ENCODE data around the gene CKLF.
"Not testable (repeated sequence)": the region's sequence is repeated elsewhere in the genome, so short reads cannot be mapped to it uniquely, and the experiment has no call there.

The CKLF gene

DNA sequence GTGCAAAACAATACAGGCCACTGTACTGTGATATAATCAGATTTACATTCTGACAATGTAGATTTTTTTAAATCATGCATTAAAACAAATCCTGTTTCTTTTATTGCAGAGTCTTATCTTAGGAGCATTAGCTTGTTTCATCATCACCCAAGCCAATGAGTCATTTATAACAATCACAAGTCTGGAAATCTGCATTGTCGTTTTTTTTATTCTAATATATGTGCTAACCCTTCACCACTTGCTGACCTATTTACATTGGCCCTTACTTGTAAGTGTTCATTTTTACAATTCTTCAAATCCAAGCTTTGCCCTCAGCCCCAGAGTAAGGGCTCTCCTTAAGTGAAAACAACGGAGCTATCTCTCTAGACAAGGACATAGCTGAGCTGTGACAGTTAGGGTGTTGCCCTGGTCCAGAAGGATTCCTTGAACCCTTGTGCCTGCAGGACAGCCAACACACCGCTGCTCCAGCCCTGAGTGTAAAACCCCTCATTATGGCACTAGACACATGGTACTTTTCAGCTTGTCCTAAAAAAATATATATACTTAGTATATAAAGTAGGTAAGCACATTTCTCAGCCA lies 17.5 kb downstream of the CKLF start:
- DNase-seq, result no peak

DNA sequence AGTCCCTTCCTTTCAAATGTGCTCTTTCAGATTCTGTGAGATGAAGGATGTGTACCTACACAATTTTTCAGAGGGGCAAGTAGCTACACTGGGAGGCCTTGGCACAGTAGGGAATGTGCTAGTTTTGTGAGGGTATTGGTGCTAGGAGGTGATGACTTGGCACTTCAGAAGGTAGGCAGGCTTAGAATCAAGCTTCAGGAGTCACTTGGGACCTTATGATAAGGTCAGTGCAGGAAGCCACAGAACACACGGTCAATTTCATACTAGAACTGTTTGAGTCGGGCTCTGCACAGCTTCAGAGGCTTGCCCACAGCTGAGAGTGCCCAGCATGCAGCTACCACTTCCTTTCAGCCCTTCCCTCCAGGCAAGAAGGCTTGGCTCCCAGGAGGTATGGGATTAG lies 20.0 kb downstream of the CKLF start:
- no peak for DNase-seq

DNA sequence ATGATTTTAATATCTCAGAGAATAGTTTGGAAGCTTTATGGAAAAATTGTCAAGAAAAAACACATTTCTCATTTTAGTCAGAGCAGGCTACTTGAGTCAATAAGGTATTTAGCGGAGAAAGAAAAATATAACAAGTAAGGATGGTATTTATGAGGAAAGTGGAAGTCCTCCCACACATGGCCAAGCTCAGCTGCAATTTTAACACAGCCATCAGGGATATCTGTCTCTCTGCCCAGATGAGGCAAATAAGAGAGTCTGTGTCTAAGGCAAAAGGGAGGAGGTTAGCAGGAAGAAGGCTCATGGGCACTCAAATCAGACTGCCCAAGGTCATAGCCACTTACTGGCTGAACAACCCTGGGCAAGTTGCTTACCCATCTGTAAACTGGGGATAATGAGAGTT lies 21.7 kb downstream of the CKLF start:
- DNase-seq, result no peak

DNA sequence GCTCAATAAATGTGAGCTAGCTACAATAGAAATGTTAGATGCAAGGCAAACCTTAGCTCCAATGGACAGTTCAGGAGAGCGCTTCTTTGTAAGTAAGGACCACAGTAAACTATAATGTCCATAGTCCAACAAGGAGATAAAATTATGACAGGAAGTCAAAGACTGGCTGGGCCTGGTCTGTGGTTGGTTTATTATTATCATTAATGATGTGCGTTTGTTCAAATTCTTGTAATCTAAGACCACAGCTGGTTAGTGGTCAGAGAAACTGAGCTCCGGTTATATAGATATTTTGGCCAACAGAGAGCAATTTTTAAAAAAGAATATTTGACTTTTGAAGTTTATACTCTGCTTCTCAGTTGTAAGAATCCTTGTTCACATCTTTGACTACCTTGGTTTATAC lies 22.2 kb downstream of the CKLF start:
- DNase-seq, result no peak

DNA sequence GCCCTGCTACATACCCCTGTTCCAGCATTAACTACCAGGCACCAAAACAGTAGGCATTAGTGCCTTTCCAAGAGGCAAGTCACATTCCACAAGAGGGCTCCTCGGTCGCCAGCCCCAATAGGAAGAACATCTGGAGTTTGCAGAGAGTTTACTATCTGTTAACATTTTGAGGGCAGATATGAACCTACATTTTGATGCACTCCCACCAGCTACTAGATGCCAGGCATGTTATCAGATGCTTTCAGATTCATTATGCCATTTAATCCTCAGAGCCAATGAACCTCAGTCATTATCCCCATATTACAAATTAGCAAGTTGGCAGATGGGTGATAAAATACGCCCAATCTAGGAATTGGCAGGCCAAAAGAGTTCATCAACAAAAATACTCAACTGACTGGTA lies 22.7 kb downstream of the CKLF start:
- no peak for DNase-seq

DNA sequence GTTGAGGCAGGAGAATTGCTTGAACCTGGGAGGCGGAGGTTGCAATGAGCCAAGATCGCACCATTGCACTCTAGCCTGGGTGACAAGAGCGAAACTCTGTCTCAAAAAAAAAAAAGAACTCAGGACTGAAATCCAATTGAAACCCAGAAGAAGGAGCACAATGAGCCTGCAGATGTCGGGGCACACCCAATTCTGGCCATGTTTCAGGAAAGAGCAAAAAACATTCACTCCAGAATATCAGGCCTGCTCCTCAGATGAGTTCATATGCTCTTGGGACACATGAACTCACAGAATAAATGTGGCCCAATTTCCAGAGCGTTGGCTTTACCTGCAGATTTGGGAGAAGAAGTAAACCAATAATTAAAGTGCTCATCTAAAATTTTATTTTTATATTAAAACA lies 23.9 kb downstream of the CKLF start:
- DNase-seq, result no peak

DNA sequence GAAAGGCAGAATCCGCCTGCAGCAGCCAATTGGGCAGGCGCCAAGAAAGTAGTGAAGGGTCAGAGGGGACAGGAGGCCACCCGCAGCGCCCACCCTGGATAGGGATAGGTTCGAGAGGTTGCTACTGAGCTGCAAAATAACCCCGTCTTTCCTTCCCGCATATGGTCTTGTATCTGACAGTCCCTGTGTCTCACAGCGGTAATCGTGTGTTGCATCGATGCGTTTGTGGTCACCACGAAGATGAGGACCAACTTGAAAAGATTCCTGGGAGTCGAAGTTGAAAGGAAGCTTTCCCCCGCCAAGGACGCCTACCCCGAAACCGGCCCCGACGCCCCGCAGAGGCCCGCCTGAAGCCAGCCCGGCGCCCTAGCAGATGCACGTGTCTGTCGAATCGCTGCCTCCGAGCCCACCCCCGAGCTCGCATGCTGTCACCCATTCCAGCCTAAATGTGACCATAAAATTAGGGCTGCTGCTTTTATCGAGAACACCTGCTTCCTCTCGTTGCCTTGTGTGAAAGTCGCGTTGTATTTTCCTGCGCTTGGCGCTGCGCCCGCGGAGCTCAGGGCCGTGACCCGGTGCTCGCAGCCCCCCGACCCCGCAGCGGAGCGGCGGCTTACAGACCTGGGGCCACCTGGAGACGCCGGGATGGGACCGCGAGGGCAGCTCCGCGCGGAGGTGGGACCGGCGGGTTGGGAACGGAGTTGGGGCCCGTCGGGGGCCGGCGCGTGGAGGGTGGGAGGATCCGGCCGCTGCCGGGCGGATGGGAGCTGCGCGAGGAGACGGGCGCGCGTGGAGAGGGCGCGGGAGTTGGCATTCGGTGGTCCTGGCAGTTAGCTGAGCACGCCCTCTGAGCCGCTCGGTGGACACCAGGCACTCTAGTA lies 26.5 kb downstream of the CKLF start, which contains the start of gene CMTM2:
Gene CMTM2 (plus strand): TSS at position 813 of the 881 bp plus-strand sequence. CDS start 145 bp downstream, outside the sequence.
- DNase-seq, result no peak

DNA sequence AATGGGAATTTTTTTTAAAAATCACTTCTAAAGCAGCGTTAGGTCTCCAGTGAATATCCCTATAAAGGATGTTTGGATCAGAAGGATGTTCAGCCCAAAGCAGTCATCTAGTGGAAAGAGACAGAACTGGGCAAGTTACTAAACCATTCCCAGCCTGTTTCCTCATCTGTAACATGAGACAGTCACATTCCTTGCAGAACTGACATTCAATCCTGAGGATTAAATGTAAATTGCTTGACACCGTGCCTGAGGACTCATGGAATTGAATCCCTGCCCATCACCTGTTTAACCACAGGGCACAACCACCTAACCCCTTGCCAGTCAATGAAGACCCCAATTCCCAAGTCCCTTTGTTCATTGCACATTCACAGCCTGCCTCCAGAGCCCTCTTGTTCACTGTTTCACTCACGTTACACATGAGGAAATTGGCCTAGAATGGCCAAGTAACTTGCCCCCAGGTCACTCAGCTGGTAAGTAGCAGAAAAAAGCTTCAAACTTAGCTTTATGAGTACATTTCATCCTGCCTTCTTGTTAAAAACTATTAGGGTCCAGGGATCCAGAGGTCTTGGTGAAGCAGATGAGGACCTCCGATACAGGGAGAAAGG lies 28.3 kb downstream of the CKLF start:
- DNase-seq, result no peak

DNA sequence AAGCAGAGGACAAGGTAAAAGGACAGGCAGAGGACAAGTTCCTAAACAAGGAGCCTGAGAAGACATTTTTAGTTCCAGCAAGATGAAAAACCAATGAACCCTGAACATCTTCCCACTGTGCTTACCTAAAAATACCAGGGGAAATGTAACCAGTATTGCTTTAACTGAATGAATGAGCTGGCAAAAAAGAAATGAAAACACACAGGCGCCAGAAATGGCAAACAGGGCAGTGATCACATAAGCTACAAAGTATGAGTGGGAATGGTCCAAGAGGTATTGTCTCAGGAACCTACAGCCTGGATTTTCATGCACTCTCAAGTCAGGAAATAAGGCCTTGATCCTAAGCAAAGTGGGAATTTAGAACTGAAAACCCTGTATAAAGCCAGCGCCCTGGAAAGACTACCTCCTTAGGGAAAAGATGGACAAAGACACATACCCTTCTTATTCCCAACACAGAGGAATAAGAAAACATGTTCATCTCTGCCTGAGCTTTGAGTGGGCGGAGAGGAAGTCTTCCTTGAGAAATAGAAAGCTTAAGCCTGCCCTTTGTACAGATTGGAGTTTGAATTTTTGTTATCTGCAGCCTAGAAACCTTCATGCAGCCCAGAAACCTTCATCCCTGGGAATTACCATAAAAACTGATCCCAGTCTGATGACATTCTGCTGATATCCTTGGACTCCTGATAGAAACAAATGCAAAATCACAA lies 29.0 kb downstream of the CKLF start:
- no peak for DNase-seq

DNA sequence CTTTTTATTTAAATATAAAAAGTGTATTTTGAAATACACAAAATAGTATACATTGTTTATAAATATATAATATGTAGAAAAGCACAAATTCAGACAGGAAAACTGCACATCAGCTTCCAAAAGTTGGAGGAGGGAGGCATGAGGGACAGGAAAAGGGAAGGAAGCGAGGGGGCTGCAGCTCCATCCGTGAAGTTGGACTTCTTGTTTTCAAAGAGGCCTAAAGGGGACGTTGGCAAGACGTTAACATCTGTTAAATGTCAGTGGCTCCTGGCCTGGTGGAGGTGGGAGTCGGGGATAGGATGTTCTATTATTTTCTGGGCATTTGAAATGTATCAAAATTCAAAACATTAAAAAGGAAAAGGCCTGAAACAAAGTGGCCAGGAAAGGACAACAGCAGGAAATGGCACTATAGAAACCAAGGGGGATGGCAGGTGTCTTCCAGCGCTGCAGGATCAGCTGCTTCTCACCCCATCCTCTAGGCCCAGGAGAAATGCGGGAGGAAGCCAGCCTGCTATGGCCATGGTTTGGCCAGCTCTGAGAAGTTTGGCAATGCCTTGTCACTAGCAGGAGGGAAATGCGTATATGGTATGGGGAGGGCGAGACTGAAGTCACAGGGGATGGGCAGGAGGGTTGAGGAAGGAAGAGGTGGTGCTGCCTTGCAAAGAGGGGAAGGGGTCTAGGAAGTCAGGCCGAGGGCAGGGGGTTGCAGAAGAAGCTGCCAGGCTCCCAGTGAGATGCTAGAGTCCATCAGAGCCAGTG lies 33.3 kb downstream of the CKLF start:
- DNase-seq, result no peak

DNA sequence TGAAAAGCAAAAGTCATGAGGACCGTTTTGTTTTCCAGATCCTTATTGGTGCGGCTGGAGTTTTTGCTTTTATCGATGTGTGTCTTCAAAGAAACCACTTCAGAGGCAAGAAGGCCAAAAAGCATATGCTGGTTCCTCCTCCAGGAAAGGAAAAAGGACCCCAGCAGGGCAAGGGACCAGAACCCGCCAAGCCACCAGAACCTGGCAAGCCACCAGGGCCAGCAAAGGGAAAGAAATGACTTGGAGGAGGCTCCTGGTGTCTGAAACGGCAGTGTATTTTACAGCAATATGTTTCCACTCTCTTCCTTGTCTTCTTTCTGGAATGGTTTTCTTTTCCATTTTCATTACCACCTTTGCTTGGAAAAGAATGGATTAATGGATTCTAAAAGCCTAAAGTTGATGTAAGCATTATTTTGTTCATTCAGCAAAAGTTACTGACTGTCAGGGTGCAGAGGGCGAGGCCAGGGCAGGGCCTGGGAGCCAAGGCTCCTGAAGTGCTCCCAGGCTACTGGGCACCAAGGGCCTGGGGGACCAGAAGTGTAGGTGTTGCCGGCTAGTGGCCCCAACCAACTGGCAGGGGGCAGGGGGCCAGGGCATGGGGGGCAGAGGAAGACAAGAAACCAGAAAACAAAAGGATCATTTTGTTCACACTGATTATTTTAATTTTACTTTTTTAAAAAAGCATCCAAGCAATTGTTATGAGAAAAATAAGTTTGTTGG lies 35.7 kb downstream of the CKLF start:
- no peak for DNase-seq

DNA sequence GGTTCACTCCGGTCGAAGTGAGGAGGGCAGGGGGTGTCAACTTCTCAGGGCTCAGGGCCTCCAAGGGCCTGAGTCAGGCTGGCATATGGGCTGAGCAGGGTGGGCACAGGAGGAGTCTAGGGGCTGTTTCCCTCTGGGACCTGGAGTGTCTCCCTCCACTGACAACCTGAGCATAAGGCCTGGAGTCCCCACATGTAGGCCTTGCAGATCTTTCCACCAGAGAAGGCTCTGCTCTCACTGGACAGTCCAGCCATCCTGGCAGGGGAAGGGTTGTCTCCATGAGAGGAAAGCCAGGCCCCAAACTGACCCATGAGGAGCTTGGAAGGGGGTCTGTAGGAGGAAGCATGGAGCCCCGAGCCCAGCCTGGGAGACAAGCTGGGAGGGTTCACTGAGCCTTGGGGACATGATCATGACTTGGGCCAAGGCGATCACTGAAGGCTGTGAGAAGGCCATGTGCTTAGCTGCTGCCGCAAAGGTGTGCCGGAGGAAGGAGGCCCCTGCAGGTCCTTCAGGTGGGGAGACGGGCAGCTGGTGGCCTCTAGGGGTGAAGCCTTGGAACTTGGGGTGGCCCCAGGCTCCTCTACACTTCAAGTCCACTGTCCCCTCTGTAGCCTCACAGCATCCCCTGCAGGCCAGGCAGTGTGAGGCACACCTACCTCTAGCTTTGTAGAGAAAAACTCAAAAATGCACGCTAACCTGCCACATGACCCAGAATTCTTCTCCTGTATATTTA lies 36.8 kb downstream of the CKLF start:
- DNase-seq, result peak; percentile 30 to 80 (median 53)

DNA sequence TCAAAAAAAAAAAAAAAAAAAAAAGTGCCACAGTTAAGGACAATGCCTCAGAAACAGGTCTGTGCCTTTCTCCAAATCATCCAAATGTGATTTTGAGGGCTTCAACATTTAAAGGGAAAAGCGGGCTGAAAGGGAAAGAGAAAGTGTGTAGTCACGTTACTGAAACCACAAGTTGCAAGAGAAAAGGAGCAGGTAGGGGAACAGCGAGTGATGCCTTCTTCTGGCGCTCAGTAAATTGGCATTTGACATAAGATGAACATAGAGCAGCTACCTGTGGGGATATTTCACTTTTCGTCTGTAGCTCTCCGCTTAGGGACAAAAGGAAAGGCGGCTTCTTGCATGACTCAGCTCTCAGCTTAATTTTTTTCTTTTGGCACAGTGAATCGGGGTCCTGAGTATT lies 37.9 kb downstream of the CKLF start:
- peak in 1 of 5 donors; percentile 61 for DNase-seq

DNA sequence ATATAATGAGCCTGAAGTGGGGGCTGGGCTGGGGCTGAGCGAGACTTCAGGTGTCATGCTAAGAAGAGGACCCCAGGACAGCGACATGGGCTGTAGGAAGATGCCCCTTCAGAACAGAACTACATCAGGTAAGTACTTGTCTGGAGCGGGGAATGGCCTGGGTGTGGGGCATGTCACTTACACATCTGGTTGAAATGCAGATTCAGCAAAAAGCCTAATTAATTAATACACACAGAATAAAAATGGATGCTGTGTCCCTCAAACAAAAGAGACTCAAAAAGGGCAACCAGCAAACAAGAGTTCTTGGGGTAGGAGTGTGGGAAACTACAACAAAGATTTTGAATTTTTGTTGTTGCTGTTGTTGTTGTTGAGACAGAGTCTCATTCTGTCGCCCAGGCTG lies 38.6 kb downstream of the CKLF start:
- no peak for DNase-seq

DNA sequence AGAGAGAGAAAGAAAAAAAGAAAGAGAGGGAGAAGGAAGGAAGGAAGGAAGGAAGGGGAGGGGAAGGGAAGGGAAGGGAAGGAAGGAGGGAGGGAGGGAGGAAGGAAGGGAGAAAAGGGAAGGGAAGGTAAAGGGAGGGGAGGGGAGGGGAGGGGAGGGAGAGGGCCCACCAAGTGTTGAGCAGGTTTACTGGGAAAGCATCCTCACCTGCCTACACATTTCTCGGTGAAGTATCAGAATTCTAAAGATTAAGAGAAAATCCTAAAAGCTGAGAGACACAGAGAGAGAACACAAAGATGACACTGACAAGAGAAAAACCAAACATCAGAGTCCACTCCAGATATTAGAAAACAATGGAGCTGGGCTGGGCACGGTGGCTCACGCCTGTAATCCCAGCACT lies 39.9 kb downstream of the CKLF start:
- no peak for DNase-seq

DNA sequence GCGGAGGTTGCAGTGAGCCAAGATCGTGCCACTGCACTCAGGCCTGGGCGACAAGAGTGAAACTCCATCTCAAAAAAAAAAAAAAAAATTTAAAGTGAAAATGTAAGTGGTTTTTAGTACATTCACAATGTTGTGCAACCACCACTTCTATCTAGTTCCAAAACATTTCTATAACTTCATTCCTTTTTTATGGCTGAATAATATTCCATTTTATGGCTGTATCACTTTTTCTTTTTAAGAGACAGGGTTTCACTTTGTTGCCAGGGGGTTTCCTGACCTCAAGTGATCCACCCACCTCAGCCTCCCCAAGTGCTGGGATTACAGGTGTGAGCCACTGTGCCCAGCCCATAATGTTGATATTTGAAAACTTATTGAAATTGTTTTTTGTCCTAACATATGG lies 40.4 kb downstream of the CKLF start:
- DNase-seq, result no peak

DNA sequence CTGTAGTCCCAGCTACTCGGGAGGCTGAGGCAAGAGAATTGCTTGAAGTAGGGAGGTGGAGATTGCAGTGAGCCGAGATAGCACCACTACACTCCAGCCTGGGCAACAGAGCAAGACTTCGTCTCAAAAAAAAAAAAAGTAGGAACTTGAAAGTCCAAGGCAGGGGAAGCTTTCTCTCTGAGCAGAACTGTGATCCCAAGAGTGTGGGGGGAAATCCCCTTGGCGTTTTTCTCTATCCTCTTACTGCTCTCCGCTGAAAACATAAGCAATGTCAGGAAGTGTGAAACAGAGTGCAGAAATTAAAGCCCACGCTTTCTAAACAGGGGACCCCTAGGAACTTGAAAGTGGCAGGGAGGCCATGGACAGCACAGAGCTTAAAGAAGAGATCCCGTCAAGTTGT lies 42.4 kb downstream of the CKLF start:
- DNase-seq, result no peak

DNA sequence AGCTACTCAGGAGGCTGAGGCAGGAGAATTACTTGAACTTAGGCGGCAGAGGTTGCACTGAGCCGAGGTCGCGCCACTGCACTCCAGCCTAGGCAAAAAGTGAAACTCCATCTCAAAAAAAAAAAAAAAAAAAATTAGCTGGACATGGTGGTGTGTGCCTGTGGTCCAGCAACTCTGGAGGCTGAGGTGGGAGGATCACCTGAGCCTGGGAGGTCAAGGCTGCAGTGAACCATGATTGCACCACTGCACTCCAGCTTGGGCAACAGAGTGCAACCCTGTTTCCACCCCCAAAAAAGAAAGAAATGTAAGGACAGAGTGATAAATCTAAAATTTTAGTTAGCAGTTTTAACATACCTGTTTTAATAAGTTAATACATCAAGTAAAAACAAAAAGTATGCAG lies 44.2 kb downstream of the CKLF start:
- DNase-seq, result not testable (repeated sequence)

DNA sequence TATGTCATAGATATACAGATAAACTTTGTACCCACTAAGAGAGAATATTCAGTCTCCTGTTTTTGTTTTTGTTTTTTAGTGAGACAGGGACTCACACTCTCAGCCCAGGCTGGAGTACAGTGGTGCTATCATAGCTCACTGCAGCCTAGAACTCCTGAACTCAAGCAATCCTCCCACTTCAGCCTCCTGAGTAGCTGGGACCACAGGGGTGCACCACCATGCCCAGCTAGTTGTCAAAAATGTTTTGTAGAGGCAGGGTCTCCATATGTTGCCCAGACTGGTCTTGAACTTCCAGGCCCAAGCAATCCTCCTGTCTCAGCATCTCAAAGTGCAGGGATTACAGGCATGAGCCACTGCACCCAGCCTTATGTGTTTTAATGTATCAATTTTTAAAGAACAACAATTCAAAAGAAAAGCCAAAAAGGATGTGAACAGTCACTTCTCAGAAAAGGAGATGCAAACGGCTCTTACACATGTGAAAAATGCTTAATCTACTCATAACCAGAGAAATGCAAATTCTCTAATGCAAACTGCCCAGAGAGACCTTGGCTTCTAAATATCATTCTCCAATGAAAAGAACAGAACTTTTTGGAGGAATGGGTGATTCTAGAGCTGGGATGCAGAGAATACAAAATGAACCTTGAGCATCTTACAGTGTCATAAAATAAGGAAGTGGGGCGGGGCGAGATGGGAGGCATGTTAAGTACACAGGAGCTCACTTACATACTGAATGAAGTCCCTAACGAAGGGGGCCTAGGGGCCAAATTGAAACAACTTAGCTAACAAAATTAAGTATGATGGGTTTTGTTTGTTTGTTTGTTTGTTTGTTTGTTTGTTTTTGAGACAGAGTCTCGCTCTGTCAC lies 44.8 kb downstream of the CKLF start:
- DNase-seq, result peak in 1 of 5 donors; percentile 77

DNA sequence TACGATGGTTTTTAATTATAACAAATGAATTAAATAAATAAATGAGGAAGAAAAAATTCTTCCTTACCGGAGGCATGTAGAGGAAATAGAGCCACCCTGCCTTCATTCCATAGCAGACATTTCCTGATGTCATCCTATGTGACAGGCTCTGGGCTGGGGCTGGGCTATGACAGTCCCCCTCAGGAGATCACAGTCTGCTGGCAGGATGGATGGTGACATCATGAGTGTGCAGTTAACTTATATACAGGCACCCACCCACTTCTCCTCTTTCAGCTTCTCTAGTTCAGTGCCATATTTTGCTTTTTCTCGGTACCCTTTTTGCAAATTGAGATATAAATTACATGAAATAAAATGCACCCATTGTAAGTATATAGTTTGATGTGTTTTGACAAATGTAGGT lies 45.7 kb downstream of the CKLF start:
- DNase-seq, result peak in 1 of 5 donors; percentile 58
